GM10266 (cell line): ENCODE results near the gene SOX13.

Source experiments
- DNase-seq: peaks from one replicate; pipeline ENCODE4 v3.0.0; 2012; ENCODE audit errors: extremely low spot score
- TF ChIP-seq, protein P1 (sequence below): IDR thresholded peaks from 2 replicates; pipeline ENCODE4 v1.5.1; 2012; ENCODE audit warnings: mild to moderate bottlenecking, low read depth; ENCODE audit not compliant: control insufficient read depth, insufficient read depth; ENCODE audit errors: missing control alignments

SOX13 gene

GRCh38 chr1:204143276-204144041 is 70.5 kb downstream of the SOX13 start:
- DNase-seq, result no peak
- TF ChIP-seq, protein P1, sequence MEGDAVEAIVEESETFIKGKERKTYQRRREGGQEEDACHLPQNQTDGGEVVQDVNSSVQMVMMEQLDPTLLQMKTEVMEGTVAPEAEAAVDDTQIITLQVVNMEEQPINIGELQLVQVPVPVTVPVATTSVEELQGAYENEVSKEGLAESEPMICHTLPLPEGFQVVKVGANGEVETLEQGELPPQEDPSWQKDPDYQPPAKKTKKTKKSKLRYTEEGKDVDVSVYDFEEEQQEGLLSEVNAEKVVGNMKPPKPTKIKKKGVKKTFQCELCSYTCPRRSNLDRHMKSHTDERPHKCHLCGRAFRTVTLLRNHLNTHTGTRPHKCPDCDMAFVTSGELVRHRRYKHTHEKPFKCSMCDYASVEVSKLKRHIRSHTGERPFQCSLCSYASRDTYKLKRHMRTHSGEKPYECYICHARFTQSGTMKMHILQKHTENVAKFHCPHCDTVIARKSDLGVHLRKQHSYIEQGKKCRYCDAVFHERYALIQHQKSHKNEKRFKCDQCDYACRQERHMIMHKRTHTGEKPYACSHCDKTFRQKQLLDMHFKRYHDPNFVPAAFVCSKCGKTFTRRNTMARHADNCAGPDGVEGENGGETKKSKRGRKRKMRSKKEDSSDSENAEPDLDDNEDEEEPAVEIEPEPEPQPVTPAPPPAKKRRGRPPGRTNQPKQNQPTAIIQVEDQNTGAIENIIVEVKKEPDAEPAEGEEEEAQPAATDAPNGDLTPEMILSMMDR, result no peak

GRCh38 chr1:204145033-204145504 is 72.2 kb downstream of the SOX13 start:
- TF ChIP-seq, protein P1, result no peak
- no peak for DNase-seq

DNA sequence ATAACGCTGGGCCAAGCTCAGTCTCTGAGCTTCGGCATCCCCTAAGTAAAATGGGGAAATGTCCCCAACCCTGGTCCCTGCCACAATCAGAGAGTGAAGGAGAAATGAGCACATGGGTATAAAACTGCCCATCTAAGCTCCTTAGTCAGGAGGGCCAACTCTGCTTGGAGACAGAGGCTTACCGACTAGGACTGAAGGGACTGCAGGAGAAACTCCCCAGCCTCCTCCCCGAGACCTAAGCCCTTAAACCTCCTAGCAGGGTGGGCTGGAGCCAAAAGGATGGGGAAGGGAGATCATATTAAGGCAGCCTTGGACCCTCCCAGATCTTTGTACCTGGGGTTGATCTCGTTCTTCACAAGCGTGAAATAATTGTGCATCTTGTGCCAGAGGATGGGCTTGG is 73.4 kb downstream of the SOX13 start:
- DNase-seq, result no peak
- TF ChIP-seq, protein P1, result no peak

DNA sequence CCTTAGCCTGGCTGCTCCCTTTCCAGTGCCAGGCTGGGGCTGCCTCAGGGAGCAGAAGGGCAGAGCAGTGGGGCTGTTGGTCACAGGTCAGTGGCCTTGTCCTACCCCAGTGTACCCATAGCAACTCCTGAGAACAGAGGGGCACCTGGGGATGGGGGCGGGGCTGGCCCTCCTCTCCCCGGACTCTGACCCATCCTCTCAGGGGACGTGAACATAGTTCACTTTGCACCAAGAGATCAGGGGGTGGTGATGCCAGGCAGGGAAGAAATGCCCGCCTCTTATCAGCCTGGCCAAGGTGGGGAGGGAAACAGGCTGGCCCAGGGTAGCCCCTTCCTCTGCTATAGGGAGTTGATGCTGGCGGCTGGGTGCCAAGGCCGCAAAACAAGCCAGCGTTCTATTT is 74.0 kb downstream of the SOX13 start:
- DNase-seq, result no peak
- TF ChIP-seq, protein P1, result no peak

DNA sequence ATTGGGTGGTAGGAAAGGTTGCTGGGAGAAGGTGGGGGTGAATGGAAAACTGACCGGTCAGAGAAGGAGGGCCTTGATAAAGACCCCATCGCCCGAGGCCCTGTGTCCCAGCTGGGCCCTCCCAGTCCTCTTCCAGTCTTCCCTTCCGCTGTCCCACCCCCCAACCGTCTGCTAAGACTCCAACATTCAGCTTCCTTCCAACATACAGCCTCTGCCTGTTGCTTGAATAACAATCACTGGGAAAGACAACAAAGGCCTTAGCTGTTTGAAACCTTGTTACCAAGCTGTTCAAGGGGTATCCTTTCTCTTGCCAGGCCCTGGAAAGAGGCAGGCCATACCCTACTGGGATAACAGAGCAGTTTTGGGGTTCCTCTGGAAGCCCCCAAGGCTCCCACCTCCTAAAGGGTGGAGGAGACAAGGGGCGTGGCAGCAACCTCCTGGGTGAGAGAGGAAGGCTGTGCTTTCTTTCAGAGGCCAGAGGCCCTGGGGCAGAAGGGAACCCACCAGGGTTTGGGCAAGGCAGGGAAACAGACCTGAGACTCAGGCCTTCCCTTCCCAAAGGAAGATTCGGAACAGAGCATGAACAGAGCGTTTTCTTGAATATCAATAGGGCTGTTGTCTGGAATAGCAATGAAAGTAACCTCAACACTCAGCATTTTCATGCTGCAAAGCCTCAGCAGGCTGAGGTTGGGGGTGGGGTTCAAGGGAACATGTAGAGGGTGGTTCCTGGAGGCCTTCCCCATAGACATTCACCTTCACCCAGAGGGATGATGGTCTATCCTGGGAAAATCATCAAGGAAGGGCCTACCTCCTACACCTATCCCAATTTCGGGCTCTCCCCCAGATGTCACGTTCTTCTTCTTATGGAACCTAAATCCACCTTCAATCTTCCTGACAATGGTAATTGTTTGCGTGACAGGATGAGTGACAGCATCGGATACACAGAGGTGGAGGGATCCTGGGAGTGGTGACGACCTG is 74.8 kb downstream of the SOX13 start:
- DNase-seq, result no peak
- TF ChIP-seq, protein P1, result no peak

DNA sequence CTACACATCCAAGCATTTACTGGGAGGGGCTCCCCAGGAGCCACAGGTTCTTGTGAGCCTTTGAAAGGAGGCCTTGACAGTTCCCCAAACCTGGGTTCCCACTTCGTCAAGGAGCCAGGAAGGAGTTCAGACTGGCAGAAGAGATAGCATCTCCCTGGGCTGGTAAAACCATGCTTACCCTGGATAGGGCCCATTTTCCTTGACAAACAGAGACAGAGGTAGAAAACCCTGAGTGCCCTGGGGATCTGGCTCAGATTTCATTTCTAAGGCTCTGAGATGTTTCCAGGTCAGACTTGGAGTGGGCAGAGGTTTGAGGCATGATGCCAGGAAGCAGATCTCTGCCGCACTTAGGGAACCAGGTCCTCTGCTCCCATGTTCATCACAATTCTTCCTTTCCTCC is 76.2 kb downstream of the SOX13 start:
- DNase-seq, result no peak
- TF ChIP-seq, protein P1, result no peak
